Astrocyte (in vitro differentiated cells and primary cell): ENCODE results near the gene RFC1. TPM values are rescaled to one million over a fixed set of nuclear protein-coding genes. Genes with fewer than 3 reads are reported as not detected.

Source experiments
- DNase-seq: peaks from one replicate; pipeline ENCODE4 v3.0.0-alpha.2; 2010; ENCODE audit warnings: low read depth
- FAIRE-seq: peaks from 2 replicates; lab custom pipeline; 2011; peaks lifted over from hg19 to GRCh38; lab: Jason Lieb, UNC
- H2AFZ ChIP-seq: 2 replicates; pipeline ENCODE4 v1.6.0; 2012; ENCODE audit warnings: low read depth, low read length, inconsistent platforms
- H3K27ac ChIP-seq: 2 replicates; pipeline ENCODE4 v1.5.1; 2011; ENCODE audit warnings: low read depth, low read length, inconsistent platforms
- H3K27me3 ChIP-seq: 2 replicates; pipeline ENCODE4 v1.6.0; 2011; ENCODE audit warnings: low read length, inconsistent platforms; ENCODE audit not compliant: insufficient read depth
- H3K36me3 ChIP-seq: 2 replicates; pipeline ENCODE4 v1.5.1; 2011; ENCODE audit warnings: low read length, inconsistent platforms; ENCODE audit not compliant: insufficient read depth
- H3K4me1 ChIP-seq: 2 replicates; pipeline ENCODE4 v1.5.1; 2011; ENCODE audit warnings: low read length, inconsistent platforms; ENCODE audit not compliant: insufficient read depth
- H3K4me2 ChIP-seq: 2 replicates; pipeline ENCODE4 v1.6.0; 2012; ENCODE audit warnings: low read length, inconsistent platforms
- H3K4me3 ChIP-seq: 2 replicates; pipeline ENCODE4 v1.5.1; 2011; ENCODE audit warnings: low read depth, mild to moderate bottlenecking, low read length, inconsistent platforms; ENCODE audit not compliant: insufficient read depth
- H3K79me2 ChIP-seq: 2 replicates; pipeline ENCODE4 v1.6.0; 2012; ENCODE audit warnings: mild to moderate bottlenecking, low read length, inconsistent platforms; ENCODE audit not compliant: insufficient read depth
- H3K9ac ChIP-seq: 2 replicates; pipeline ENCODE4 v1.6.0; 2012; ENCODE audit warnings: mild to moderate bottlenecking, low read length, inconsistent platforms
- H3K9me3 ChIP-seq: 2 replicates; pipeline ENCODE4 v1.5.1; 2012; ENCODE audit warnings: low read depth, mild to moderate bottlenecking, low read length, inconsistent platforms; ENCODE audit not compliant: insufficient read depth
- H4K20me1 ChIP-seq: 2 replicates; pipeline ENCODE4 v1.6.0; 2012; ENCODE audit warnings: low read length, inconsistent platforms; ENCODE audit not compliant: insufficient read depth
- H3K27ac Mint-ChIP-seq: one replicate; pipeline ENCODE4 v1.8.0; 2021; ENCODE audit warnings: mild to moderate bottlenecking, mixed read lengths; ENCODE audit not compliant: unreplicated experiment
- H3K27me3 Mint-ChIP-seq: one replicate; pipeline ENCODE4 v1.8.0; 2021; ENCODE audit warnings: low read depth, mixed read lengths; ENCODE audit not compliant: unreplicated experiment
- H3K36me3 Mint-ChIP-seq: one replicate; pipeline ENCODE4 v1.8.0; 2021; ENCODE audit warnings: low read depth, mixed read lengths; ENCODE audit not compliant: unreplicated experiment
- H3K4me1 Mint-ChIP-seq: one replicate; pipeline ENCODE4 v1.8.0; 2021; ENCODE audit warnings: low read depth, mixed read lengths; ENCODE audit not compliant: unreplicated experiment
- H3K4me3 Mint-ChIP-seq: one replicate; pipeline ENCODE4 v1.8.0; 2021; ENCODE audit warnings: mild to moderate bottlenecking, moderate library complexity, mixed read lengths; ENCODE audit not compliant: unreplicated experiment
- H3K9me3 Mint-ChIP-seq: one replicate; pipeline ENCODE4 v1.8.0; 2021; ENCODE audit warnings: mild to moderate bottlenecking, mixed read lengths; ENCODE audit not compliant: unreplicated experiment
- EZH2 ChIP-seq: IDR thresholded peaks from 2 replicates; pipeline ENCODE4 v1.6.1; 2012; ENCODE audit warnings: mild to moderate bottlenecking, low read length, inconsistent platforms; ENCODE audit not compliant: insufficient read depth
- total RNA-seq: library from RNA; stranded (reverse); gene quantifications from 2 replicates; pipeline ENCODE4 v1.2.1, GENCODE V29; 2021
- TF ChIP-seq, protein P1 (sequence below): IDR thresholded peaks from 2 replicates; pipeline ENCODE4 v1.5.1; 2011; ENCODE audit warnings: low read depth, mild to moderate bottlenecking, inconsistent platforms, low read length, moderate library complexity; ENCODE audit not compliant: insufficient read depth

Gene RFC1
- total RNA-seq, 1 donor from 2014 or later, result 32.7 TPM

DNA sequence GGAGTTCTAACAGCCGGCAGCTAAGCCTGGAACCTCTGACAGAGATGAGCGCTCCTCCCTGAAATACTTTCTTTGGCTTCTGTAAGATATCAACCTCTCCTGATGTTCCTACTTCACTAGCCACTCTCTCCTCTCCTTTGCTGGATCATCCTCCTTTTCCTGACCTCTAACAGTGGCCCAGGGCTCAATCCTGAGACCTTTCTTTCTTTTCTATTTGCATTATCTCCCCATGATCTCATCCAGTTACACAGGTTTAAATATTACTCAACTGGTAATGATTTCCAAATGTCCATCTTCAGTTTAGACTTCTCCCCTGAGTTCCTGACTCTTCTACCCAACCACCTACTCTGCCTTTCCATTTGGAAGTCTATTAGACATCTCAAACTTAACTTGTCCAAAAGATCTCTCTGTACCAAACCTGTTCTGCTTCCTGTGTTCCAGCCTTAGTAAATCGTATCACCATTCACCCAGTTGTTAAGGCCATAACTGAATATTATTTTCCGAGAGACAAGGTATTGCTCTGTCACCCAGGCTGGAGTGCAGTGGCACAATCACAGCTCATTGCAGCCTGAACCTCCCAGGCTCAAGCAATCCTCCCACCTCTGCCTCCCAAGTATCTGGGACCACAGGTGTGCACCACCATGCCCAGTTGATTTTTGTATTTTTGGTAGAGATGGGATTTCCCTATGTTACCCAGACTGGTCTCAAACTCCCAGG lies 41.1 kb downstream of the RFC1 start:
- H3K36me3 Mint-ChIP-seq, result peaks cover 10% of the 10 kb centered on the region
- FAIRE-seq (no peak), DNase-seq (no peak)
- H3K27ac Mint-ChIP-seq, result no peak overlapping the region
- H3K4me1 ChIP-seq, result peaks cover 10% of the 10 kb centered on the region
- no peak overlapping the region for H3K4me2 ChIP-seq
- no peak for TF ChIP-seq EZH2
- TF ChIP-seq, protein P1, sequence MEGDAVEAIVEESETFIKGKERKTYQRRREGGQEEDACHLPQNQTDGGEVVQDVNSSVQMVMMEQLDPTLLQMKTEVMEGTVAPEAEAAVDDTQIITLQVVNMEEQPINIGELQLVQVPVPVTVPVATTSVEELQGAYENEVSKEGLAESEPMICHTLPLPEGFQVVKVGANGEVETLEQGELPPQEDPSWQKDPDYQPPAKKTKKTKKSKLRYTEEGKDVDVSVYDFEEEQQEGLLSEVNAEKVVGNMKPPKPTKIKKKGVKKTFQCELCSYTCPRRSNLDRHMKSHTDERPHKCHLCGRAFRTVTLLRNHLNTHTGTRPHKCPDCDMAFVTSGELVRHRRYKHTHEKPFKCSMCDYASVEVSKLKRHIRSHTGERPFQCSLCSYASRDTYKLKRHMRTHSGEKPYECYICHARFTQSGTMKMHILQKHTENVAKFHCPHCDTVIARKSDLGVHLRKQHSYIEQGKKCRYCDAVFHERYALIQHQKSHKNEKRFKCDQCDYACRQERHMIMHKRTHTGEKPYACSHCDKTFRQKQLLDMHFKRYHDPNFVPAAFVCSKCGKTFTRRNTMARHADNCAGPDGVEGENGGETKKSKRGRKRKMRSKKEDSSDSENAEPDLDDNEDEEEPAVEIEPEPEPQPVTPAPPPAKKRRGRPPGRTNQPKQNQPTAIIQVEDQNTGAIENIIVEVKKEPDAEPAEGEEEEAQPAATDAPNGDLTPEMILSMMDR, result no peak
- H4K20me1 ChIP-seq, result no peaks in the 10 kb centered on the region
- H3K4me1 Mint-ChIP-seq, result peaks cover 6% of the 10 kb centered on the region
- peaks cover 1% of the 10 kb centered on the region for H3K9me3 Mint-ChIP-seq
- H3K9ac ChIP-seq, result no peak overlapping the region
- peaks cover 15% of the 10 kb centered on the region for H3K79me2 ChIP-seq
- no peak overlapping the region for H3K4me3 Mint-ChIP-seq
- H2AFZ ChIP-seq, result no peak overlapping the region
- H3K4me3 ChIP-seq, result no peak overlapping the region
- H3K27me3 Mint-ChIP-seq, result no peaks in the 10 kb centered on the region
- no peaks in the 10 kb centered on the region for H3K9me3 ChIP-seq
- no peak overlapping the region for H3K27ac ChIP-seq
- H3K36me3 ChIP-seq, result peaks cover 10% of the 10 kb centered on the region
- no peaks in the 10 kb centered on the region for H3K27me3 ChIP-seq

DNA sequence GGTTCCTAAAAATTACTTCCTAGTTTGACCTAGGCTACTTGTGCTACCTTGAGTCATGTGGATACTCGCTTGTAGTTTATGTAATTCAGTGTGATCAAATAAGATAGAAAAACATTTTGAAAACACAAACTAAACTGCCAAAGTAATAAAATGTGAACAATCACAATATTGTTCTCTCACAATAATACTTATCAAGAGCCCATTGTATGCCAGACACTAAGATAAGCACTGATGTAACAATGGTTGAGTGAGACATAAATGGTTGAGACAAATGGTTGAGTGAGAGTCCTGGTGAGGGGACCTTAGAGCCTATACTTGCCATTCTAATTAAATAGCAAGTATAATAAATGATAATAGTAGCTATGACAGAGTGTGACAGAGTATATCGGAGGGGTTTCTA lies 41.7 kb downstream of the RFC1 start:
- H3K36me3 Mint-ChIP-seq, result peaks cover 10% of the 10 kb centered on the region
- no peak for DNase-seq
- no peak for TF ChIP-seq EZH2
- TF ChIP-seq, protein P1, result no peak
- H3K27me3 Mint-ChIP-seq, result no peaks in the 10 kb centered on the region
- peaks cover 1% of the 10 kb centered on the region for H3K9me3 Mint-ChIP-seq
- Histone ChIP-seq H4K20me1 (no peaks in the 10 kb centered on the region), H3K4me1 (peaks cover 16% of the 10 kb centered on the region), H3K27me3 (no peaks in the 10 kb centered on the region), H3K9me3 (no peaks in the 10 kb centered on the region), H3K36me3 (peaks cover 10% of the 10 kb centered on the region), H3K9ac (no peak overlapping the region), H3K4me3 (no peak overlapping the region), H3K27ac (no peak overlapping the region), H3K79me2 (peaks cover 9% of the 10 kb centered on the region), H3K4me2 (no peak overlapping the region), H2AFZ (no peak overlapping the region)
- no peak overlapping the region for H3K4me3 Mint-ChIP-seq
- H3K4me1 Mint-ChIP-seq, result peaks cover 11% of the 10 kb centered on the region
- H3K27ac Mint-ChIP-seq, result no peak overlapping the region
- FAIRE-seq, result no peak

DNA sequence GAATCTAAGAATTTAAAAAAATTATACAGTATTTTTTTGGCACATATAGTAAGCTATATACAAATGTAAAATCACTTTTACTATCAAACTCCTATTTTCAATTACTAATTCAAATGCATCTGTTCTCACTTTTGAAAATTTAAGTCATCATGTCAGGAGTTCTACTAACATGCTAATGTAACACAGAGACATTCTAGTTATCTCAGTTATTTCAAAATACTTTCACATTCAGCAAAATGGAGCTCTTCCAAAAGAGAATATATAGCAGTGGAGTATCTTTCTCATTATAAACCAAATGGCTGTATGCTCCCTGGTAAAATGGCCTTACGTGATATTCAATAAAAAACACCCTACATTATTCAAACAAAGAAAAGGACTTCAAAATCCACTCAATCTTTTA lies 42.3 kb downstream of the RFC1 start:
- FAIRE-seq, result no peak

More for the DNA sequence above, 42.3 kb downstream of the RFC1 start:
- H3K27ac ChIP-seq, result no peak overlapping the region
- H3K27me3 Mint-ChIP-seq, result no peaks in the 10 kb centered on the region
- H3K9me3 ChIP-seq, result no peaks in the 10 kb centered on the region
- H2AFZ ChIP-seq, result no peak overlapping the region
- H3K4me1 Mint-ChIP-seq, result peaks cover 11% of the 10 kb centered on the region
- no peak overlapping the region for H3K27ac Mint-ChIP-seq
- peaks cover 10% of the 10 kb centered on the region for H3K36me3 Mint-ChIP-seq
- peaks cover 19% of the 10 kb centered on the region for H3K4me1 ChIP-seq
- H3K4me3 ChIP-seq, result no peak overlapping the region
- H3K4me3 Mint-ChIP-seq, result no peak overlapping the region
- peaks cover 1% of the 10 kb centered on the region for H3K9me3 Mint-ChIP-seq
- peaks cover 5% of the 10 kb centered on the region for H3K79me2 ChIP-seq
- no peak for DNase-seq
- H3K36me3 ChIP-seq, result peaks cover 10% of the 10 kb centered on the region
- H3K4me2 ChIP-seq, result no peak overlapping the region
- H4K20me1 ChIP-seq, result no peaks in the 10 kb centered on the region
- TF ChIP-seq EZH2, result no peak
- TF ChIP-seq, protein P1, result no peak
- no peak overlapping the region for H3K9ac ChIP-seq
- no peaks in the 10 kb centered on the region for H3K27me3 ChIP-seq
